GM21528 (cell line): ENCODE measurements around the gene USP15.
A peak's percentile ranks its signal among the peaks of the same experiment; 100 is the strongest.
"Not testable (repeated sequence)": the region's sequence is repeated elsewhere in the genome, so short reads cannot be mapped to it uniquely, and the experiment has no call there.

Experiments
- ATAC-seq: cut with Tn5 transposase; IDR thresholded peaks from one replicate; pipeline ENCODE4 v1.9.1; 2021; ENCODE audit warnings: mild to moderate bottlenecking, moderate library complexity; ENCODE audit not compliant: unreplicated experiment, low FRiP score

USP15 gene

DNA sequence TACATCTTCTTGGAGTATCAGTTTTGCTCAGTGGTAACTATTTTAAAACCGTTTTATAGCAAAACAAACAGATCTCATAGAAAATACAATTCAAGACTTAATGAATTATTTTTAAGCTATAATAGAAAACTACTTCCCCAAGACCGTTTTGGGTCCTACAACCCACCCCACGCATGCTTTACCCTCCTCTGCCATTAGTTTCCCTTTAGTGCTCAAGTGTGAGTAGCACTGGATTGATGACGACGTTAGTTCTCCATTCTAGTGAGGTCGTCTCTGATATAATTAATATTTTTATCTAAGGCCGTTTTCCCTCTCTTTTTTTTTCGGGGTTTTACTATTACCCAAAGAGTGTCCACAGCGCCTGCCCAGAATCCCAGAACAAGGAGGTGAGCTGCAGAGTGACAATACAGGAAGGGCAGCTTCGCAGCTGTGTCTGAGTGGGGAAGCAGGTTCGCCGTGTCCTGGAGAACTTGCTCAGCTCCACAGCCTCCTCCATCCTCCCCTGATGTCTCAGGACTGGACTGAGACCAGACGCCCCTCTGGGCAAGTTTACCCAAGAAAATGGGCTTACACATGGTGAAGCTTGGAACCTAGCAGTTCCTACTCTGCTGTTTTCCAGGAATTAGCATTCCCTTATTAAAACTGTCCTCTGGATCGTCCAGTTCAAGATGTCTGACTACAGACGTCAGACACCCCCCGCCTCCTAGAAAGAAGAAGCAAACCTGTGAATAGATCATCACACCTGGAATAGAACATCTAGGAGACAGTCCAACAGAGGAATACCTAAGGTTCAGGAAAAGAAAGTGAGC is 174.5 kb downstream of the USP15 start:
- no peak for ATAC-seq

DNA sequence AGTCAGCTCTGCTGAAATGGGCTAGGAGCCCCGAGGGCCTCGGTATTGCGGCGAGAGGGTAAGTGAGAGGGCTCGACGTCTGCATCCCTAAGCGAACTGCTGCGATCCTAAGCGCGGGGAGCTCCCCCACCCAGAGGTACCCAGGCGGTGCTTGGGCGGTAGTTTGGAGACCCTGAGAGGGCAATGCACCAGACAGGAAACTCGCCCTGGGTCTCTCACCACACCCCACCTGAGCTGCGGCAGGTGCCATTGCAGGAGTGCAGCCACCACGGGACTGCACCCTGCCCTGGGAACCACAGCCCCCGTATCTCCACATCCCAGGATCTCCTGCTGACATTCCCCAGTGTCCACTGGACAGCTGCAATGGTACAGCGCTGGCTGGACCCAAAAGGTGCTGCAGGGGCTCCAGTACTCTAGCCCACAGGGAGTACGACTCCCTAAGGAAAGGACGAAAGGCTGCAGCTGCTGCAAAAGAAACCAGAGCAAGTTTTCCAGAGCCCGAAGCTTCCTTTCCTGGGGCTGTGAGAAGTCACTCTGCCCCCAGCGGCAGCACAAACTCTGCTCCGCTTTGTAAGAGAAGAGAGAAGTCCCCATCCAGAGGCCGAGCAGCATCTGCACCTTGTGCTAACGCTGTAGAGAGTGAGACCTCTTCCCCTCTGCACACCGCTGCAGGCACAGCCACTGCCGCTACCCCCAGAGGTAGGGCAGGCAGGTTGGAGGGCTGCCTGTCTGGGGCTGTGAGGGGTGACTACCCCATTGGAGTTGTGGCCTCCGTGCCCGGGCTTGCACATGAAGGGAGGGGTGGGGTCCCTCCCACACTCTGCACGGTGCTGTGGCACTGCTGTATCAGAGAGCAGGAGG is 175.3 kb downstream of the USP15 start:
- ATAC-seq: peak; percentile 83

DNA sequence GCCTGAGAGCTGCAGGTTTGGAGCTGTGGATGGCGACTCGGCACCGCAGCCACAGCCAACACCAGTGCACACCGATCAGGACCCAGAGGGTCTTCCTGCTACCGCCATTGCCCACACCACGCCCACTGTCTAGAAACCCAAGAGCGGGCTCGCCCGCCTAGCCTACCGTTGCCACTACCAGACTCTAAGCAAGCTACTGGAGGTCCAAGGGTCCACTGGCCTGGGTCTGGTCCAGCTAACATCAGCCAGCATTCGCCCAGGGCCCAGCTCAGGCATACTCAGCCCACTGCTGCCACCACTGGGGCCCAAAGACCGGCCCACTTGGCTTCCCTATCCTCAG is 175.9 kb downstream of the USP15 start:
- ATAC-seq: no peak

DNA sequence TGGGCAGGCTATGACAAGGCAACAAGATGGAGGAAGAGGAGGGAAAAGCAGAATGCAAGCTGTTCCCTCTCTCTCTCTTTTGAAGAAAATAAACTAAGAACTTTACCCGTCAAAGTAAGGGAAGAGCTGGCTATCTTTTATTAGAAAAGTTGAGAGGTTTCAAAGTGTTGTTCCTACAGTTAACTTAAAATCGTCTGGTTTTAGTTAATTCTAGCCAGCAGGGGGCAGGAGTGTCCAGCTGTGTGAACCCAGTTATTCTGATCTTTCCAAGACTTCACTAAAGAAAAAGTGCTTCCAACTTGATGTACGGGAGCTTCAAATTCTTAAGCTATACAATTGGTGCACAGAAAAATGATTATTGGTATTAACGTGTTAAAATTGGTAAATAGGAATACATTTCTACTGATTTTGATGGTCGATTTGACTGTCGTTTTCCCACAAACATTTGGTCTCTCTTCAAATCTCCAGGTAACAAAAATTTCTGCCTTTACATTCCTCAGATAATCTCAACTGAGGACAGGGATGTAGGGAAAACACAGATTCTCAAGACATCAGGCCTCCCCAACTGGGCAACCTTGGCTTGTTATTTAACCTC is 178.0 kb downstream of the USP15 start:
- no peak for ATAC-seq

DNA sequence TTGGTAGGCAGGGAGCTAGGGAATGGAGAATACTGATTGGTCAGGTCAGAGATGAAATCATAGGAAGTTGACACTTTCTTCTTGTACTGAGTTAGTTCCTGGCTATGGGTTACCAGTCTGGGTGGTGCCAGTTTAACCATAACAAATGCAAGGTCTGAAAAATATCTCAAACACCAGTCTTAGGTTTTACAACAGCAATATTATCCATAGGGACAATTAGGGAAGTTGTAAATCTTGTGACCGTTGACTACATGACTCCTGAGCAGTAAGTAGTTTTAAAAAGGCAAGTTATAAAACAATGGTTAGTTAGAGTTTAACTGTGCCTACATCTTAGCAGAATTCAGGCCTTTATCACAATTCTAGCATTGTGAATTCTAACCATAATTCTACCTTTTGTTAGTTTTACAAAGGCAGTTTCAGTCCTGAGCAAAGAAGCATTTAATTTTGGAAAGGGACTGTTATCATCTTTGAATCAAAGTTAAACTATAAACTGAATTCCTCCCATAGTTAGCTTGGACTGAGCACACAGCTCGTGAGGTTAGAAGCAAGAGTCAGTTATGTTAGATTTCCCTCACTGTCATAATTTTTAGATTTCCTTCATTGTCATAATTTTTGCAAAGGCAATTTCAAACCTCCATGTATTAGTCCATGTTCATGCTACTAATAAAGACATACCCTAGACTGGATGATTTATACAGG is 186.7 kb downstream of the USP15 start:
- no peak for ATAC-seq

DNA sequence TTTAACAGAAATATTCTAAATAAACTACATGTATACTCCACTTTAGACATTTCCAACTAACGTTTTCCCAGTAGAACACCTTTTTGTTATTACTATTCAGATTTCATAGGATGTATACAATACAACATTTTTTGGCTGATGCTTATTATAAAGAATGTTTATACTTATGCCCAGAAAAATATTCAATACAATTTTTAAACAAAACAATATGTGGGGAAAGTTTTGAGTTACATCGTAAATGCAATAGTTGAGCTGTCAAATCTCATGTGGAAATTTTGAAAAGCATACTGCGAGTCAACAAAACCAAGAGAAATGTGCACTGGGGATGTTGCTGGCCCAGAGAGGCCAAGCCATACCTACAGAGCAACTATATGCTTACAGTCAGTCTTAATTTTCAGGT is 188.2 kb downstream of the USP15 start:
- ATAC-seq: no peak

DNA sequence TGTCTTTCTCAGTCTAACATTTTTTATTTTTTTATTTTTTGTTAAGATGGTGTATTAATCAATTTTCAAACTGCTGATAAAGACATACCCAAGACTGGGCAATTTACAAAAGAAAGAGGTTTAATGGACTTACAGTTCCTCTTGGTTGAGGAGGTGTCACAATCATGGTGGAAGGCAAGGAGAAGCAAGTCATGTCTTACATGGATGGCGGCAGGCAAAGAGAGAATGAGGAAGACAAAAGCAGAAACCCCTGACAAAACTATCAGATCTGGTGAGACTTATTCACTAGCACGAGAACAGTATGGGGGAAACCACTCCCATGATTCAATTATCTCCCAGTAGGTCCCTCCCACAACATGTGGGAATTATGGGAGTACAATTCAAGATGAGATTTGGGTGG is 195.2 kb downstream of the USP15 start:
- ATAC-seq: not testable (repeated sequence)

DNA sequence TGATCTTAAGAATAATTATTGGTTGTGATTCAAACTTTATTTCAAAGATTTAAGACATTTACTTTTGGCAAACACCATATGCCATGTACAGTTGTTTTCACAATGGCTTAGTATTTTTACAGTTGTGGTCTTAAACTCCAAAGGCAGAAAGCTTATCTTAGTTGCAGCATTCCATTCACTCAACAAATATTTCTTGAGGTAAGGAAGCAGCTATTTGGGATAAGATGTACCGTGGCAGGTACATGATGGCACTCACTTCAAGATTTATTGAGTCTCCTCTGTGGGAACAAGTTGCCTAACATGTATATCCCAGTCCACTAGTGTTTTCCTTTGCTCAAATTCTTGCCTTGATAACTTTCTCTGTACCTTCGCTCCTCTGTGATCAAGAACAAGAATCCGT is 198.4 kb downstream of the USP15 start:
- no peak for ATAC-seq

DNA sequence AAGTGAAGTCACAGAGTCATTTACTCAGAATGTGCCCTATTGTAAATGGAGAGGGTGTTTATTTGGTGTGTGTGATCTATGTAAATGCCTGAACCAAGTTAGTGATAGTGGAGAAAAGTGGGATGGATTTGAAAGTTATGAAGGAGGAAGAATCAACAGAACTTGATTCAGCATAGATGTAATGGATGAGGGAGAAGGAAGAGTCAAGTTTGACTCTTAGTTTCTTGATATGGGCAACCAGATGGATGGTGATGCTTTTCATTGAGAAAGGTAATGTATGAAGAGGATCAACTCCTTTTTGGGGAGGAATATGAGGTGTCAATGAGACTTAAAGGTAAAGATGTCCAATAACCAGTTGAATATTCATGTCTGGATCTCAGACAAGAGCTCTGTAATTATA is 199.8 kb downstream of the USP15 start:
- no peak for ATAC-seq

DNA sequence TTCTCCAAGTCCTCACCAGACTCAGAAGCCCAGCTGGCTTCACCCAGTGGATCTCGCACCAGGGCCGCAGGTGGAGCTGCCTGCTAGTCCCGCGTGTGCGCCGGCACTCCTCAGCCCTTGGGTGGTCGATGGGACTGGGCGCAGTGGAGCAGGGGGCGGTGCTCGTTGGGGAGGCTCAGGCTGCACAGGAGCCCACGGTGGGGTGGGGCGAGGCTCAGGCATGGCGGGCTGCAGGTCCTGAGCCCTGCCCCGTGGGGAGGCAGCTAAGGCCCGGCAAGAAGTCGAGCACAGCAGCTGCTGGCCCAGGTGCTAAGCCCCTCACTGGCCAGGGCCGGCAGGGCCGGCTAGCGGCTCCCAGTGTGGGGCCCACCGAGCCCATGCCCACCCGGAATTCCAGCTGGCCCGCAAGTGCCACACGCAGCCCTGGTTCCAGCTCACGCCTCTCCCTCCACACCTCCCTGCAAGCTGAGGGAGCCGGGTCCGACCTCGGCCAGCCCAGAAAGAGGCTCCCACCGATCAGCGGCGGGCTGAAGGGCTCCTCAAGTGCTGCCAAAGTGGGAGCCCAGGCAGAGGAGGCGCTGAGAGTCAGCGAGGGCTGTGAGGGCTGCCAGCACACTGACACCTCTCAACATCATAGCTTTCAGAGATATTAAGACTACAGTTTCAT is 201.1 kb downstream of the USP15 start:
- not testable (repeated sequence) for ATAC-seq

DNA sequence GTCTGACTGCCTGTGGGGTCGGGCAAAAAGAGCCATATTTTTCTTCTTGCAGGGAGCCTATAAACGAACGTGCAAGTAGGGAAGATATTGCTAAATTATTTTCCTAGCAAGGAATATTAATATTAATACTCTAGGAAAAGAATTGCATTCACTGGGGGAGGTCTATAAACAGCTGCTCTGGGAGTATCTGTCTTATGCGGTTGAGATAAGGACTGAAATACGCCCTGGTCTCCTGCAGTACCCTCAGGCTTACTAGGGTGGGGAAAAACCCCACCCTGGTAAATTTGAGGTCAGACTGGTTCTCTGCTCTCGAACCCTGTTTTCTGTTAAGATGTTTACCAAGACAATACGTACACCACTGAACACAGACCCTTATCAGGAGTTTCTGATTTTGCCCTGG is 203.0 kb downstream of the USP15 start:
- not testable (repeated sequence) for ATAC-seq
